GM12878 (cell line): ENCODE measurements around the gene SYT4. TPM values are rescaled to one million over a fixed set of nuclear protein-coding genes. Genes with fewer than 3 reads are reported as not detected.
A peak's percentile ranks its signal among the peaks of the same experiment; 100 is the strongest.

Source experiments
- ATAC-seq: fragments of 200-7000 bp; cut with Tn5 transposase; 3 replicates; pipeline ENCODE4 v1.9.1; 2020; ENCODE audit warnings: mild to moderate bottlenecking, moderate library complexity
- BruUV-seq: library from RNA; stranded (reverse); fragments of 400-500 nt; replicated peaks from 2 replicates; lab custom pipeline; 2021; lab: Mats Ljungman, UMichigan
- CTCF ChIA-PET: fragments of 300-600 bp; sonication (Branson Sonifier 250); formaldehyde crosslinking; extraction: SDS; loops from one replicate; lab custom pipeline; 2021; ENCODE audit warnings: inconsistent platforms; lab: Yijun Ruan, JAX
- POLR2A ChIA-PET: fragments of 350-600 bp; formaldehyde crosslinking; extraction: SDS; loops from one replicate; lab custom pipeline; 2021; ENCODE audit warnings: inconsistent platforms; lab: Charles Lee
- RAD21 ChIA-PET: fragments of 300-600 bp; sonication (Branson Sonifier 250); formaldehyde crosslinking; loops from one replicate; lab custom pipeline; 2023; ENCODE audit warnings: antibody characterized with exemption; ENCODE audit not compliant: unreplicated experiment; lab: Charles Lee
- SMC1A ChIA-PET: fragments of 300-600 bp; sonication (Branson Sonifier 250); formaldehyde crosslinking; loops from one replicate; lab custom pipeline; 2023; ENCODE audit not compliant: unreplicated experiment, uncharacterized antibody; lab: Charles Lee
- DNase-seq: peaks from one replicate; pipeline ENCODE4 v3.0.0-alpha.2; 2011; ENCODE audit warnings: low read depth, low spot score
- FAIRE-seq: peaks from 3 replicates; lab custom pipeline; 2011; peaks lifted over from hg19 to GRCh38; lab: Jason Lieb, UNC
- H2AFZ ChIP-seq: 2 replicates; pipeline ENCODE4 v1.6.0; 2011; ENCODE audit warnings: low read depth, low read length, control low read depth; ENCODE audit not compliant: control insufficient read depth
- H3K27ac ChIP-seq: 2 replicates; pipeline ENCODE4 v1.5.1; 2011; ENCODE audit warnings: control low read depth; ENCODE audit not compliant: control insufficient read depth, insufficient read depth
- H3K27me3 ChIP-seq, 2 experiments: replicated peaks in 1 of 2; 2 replicates each; pipeline versions ENCODE4 v1.6.0 to v1.6.1; 2011; ENCODE audit warnings: low read length in 1 of 2; ENCODE audit not compliant: control insufficient read depth in 2 of 2, insufficient read depth in 2 of 2
- H3K36me3 ChIP-seq, 2 experiments: 2 replicates each; pipeline ENCODE4 v1.5.1; 2011; ENCODE audit warnings: low read length in 1 of 2; ENCODE audit not compliant: control insufficient read depth in 2 of 2, insufficient read depth in 2 of 2
- H3K4me1 ChIP-seq: 2 replicates; pipeline ENCODE4 v1.6.1; 2011; ENCODE audit warnings: mild to moderate bottlenecking, low read length, moderate library complexity, mixed read lengths; ENCODE audit not compliant: control insufficient read depth, insufficient read depth
- H3K4me2 ChIP-seq: 2 replicates; pipeline ENCODE4 v1.6.0; 2011; ENCODE audit warnings: control low read depth; ENCODE audit not compliant: control insufficient read depth, insufficient read depth
- H3K4me3 ChIP-seq: fragments of 200-600 bp; sonication (generic); 2 replicates; pipeline ENCODE4 v1.5.1; 2016
- H3K79me2 ChIP-seq: 2 replicates; pipeline ENCODE4 v1.6.0; 2011; ENCODE audit warnings: low read length; ENCODE audit not compliant: control insufficient read depth, insufficient read depth
- H3K9ac ChIP-seq: 2 replicates; pipeline ENCODE4 v1.8.0; 2011; ENCODE audit warnings: low read length, control low read depth, mixed read lengths; ENCODE audit not compliant: control insufficient read depth, insufficient read depth
- H3K9me3 ChIP-seq: replicated peaks from 3 replicates; pipeline ENCODE4 v1.5.1; 2011; ENCODE audit warnings: mild to moderate bottlenecking, low read length; ENCODE audit not compliant: control insufficient read depth, insufficient read depth
- H4K20me1 ChIP-seq: 2 replicates; pipeline ENCODE4 v1.6.0; 2011; ENCODE audit not compliant: control insufficient read depth, insufficient read depth
- BCL11A ChIP-seq: IDR thresholded peaks from 2 replicates; pipeline ENCODE4 v1.6.1; 2011; ENCODE audit warnings: low read depth, low read length
- BMI1 ChIP-seq: fragments of 450-650 bp; IDR thresholded peaks from 2 replicates; pipeline ENCODE4 v1.6.1; 2016; ENCODE audit warnings: mild to moderate bottlenecking, moderate library complexity, borderline replicate concordance
- CTCF ChIP-seq, 3 experiments: IDR thresholded peaks in 2 of 3; conservative IDR thresholded peaks in 1 of 3; 2 replicates each; pipeline ENCODE4 v1.5.1; 2011; ENCODE audit warnings: low read depth in 3 of 3, low read length in 3 of 3, mild to moderate bottlenecking in 3 of 3, control low read depth in 2 of 3, moderate library complexity in 2 of 3, inconsistent platforms in 1 of 3, mixed read lengths in 1 of 3; ENCODE audit not compliant: control insufficient read depth in 2 of 3, insufficient read depth in 1 of 3; ENCODE audit errors: extremely low read depth in 1 of 3
- EED ChIP-seq: sonication (generic); IDR thresholded peaks from 2 replicates; pipeline ENCODE4 v1.6.1; 2016; ENCODE audit warnings: antibody characterized with exemption, low read depth
- FOXK2 ChIP-seq: fragments of 450-650 bp; IDR thresholded peaks from 2 replicates; pipeline ENCODE4 v1.6.1; 2017; ENCODE audit warnings: mild to moderate bottlenecking, moderate library complexity
- POLR2AphosphoS2 ChIP-seq: IDR thresholded peaks from 2 replicates; pipeline ENCODE4 v1.6.1; 2011; ENCODE audit warnings: low read depth, mild to moderate bottlenecking, low read length, improper control_type of control experiment, moderate library complexity
- RAD21 ChIP-seq: IDR thresholded peaks from 2 replicates; pipeline ENCODE4 v1.6.1; 2011; ENCODE audit warnings: mild to moderate bottlenecking, low read depth, low read length, moderate library complexity; ENCODE audit not compliant: insufficient read depth
- RBBP5 ChIP-seq: fragments of 200-600 bp; sonication (generic); conservative IDR thresholded peaks from 2 replicates; pipeline ENCODE4 v1.6.1; 2016
- RUNX3 ChIP-seq: IDR thresholded peaks from 2 replicates; pipeline ENCODE4 v1.6.1; 2012; ENCODE audit warnings: low read length, inconsistent platforms
- SMC3 ChIP-seq: IDR thresholded peaks from 2 replicates; pipeline ENCODE4 v1.6.1; 2011; ENCODE audit warnings: low read length, improper control_type of control experiment, borderline replicate concordance
- TCF12 ChIP-seq: IDR thresholded peaks from 2 replicates; pipeline ENCODE4 v1.6.1; 2011; ENCODE audit warnings: low read depth, mild to moderate bottlenecking, low read length
- WGBS: methylation state at CpG from one replicate; pipeline ENCODE4 v1.1.6; 2016; ENCODE audit warnings: low lambda C conversion rate; ENCODE audit not compliant: insufficient replicate concordance, insufficient coverage; ENCODE audit errors: missing lambda C conversion rate; 5-methylcytosine and 5-hydroxymethylcytosine counted together
- in situ Hi-C: fragments of 300-500 bp; cut with MboI; formaldehyde crosslinking; loops from 9 replicates; pipeline ENCODE4 v1.14.3; 2018; ENCODE audit warnings: mixed read lengths
- intact Hi-C: fragments of 100-400 bp; cut with micrococcal nuclease; formaldehyde crosslinking; loops from one replicate; pipeline ENCODE4 v1.14.2; 2022; ENCODE audit not compliant: unreplicated experiment
- polyA plus RNA-seq, 11 experiments: library from polyadenylated mRNA; depleted of rRNA in 4 of 11; unstranded in 6 of 11; stranded (reverse) in 5 of 11; fragments of >200 nt; fragmentation: Nextera tagmentation in 4 of 11; fragmentation: Illumina TruSeq in 1 of 11; extraction: Ambion mirVana in 4 of 11; extraction: Trizol in 1 of 11; gene quantifications; 1 replicate in 1 of 11; 2 replicates in 10 of 11; pipeline versions ENCODE4 v1.2.1 to v1.2.3, GENCODE V29; 2011 to 2016; ENCODE audit warnings: inconsistent platforms in 2 of 11, missing spikeins in 2 of 11, low read depth in 1 of 11
- total RNA-seq, 4 experiments: library from RNA; depleted of rRNA in 3 of 4; stranded (reverse); fragments of >200 nt in 3 of 4; fragmentation: Illumina TruSeq in 1 of 4; extraction: Trizol in 1 of 4; gene quantifications; 2 replicates each; pipeline versions ENCODE4 v1.2.1 to v1.2.3, GENCODE V29; 2013 to 2021

SYT4 gene
- total and polyA plus RNA-seq, 10 of the 15 experiments (the other 5 are each of a cell fraction or from before 2014, with no cell fraction given) = 0.09 to 0.18 (median 0.11) TPM; not detected in 7

- DNase-seq = no peak
Measured at GRCh38 chr18:43271593-43272432, 5.5 kb downstream of the SYT4 start.

More at GRCh38 chr18:43271593-43272432, 5.5 kb downstream of the SYT4 start:
- H3K4me1 ChIP-seq = no peaks in the 10 kb centered on the region
- H3K4me2 ChIP-seq = no peak overlapping the region
- RAD21 ChIA-PET = interaction anchor here (0.7 to 4.5 kb wide), 14 partner anchors 9 to 1222 kb away, joined by 3 to 42 read pairs (median 5); no protein-coding TSS in a partner anchor
- SMC1A ChIA-PET = interaction anchor here (0.8 to 5.0 kb wide), 17 partner anchors 9 to 1231 kb away, joined by 3 to 66 read pairs (median 4); no protein-coding TSS in a partner anchor
- 14% methylated on average over 6 of the region's 6 CpGs for WGBS
- H3K36me3 ChIP-seq = no peaks in the 10 kb centered on the region
- in situ Hi-C loops (loop anchor here (5.0 to 10.0 kb wide), 3 partner anchors 675 to 1167 kb away; no protein-coding TSS in a partner anchor), intact Hi-C loops (loop anchor here (1.0 to 5.0 kb wide), 4 partner anchors 675 to 1219 kb away; no protein-coding TSS in a partner anchor)
- no peaks in the 10 kb centered on the region for H3K27me3 ChIP-seq
- POLR2A ChIA-PET = no interaction called here
- H4K20me1 ChIP-seq = no peaks in the 10 kb centered on the region
- FAIRE-seq (peak; percentile 84), ATAC-seq (peak; percentile 67)
- CTCF ChIA-PET = interaction anchor here (0.6 to 5.1 kb wide), 30 partner anchors 9 to 1244 kb away, joined by 3 to 95 read pairs (median 4); no protein-coding TSS in a partner anchor
- no peak overlapping the region for H3K9ac ChIP-seq
- H3K9me3 ChIP-seq = no peaks in the 10 kb centered on the region
- no TSS peak for BruUV-seq
- no peaks in the 10 kb centered on the region for H3K79me2 ChIP-seq
- H3K27ac ChIP-seq = no peak overlapping the region
- no peak overlapping the region for H3K4me3 ChIP-seq
- H2AFZ ChIP-seq = no peak overlapping the region
- no peak for TF ChIP-seq RBBP5
- TF ChIP-seq FOXK2 = no peak
- peak; percentile 57 to 70 (median 61) for TF ChIP-seq CTCF (IDR thresholded peaks at IDR 0.05 in 2 of 3, conservative IDR thresholded peaks at IDR 0.05 in 1 of 3; ENCODE audit: control insufficient read depth in 2 of 3, extremely low read depth in 1 of 3, insufficient read depth in 1 of 3, low read depth in 3 of 3, low read length in 3 of 3)
- peak; percentile 74 for TF ChIP-seq RAD21
- no peak for TF ChIP-seq BMI1
- TF ChIP-seq RUNX3 = 0 out of 2 replicates have a peak, but pooled peaks have one; percentile 8
- TF ChIP-seq SMC3 = peak; percentile 80; the same call in 1 of the 2 replicates
- TF ChIP-seq EED = no peak
- no peak for TF ChIP-seq TCF12
- TF ChIP-seq BCL11A = no peak
- no peak for TF ChIP-seq POLR2AphosphoS2
